SK-N-SH treated with all-trans-retinoic acid at 6 μM for 48 hours (cell line): ENCODE measurements around the gene SSR4.

Experiments used
- ATAC-seq: fragments of 200-7000 bp; cut with Tn5 transposase; 3 replicates; pipeline ENCODE4 v1.9.1; 2020; ENCODE audit warnings: mild to moderate bottlenecking, moderate library complexity
- ARNTL ChIP-seq: fragments of 450-650 bp; formaldehyde crosslinking; IDR thresholded peaks from 2 replicates; pipeline ENCODE4 v1.5.0; 2020; ENCODE audit warnings: low read depth, mild to moderate bottlenecking, moderate library complexity, borderline replicate concordance
- BACH2 ChIP-seq: fragments of 250-450 bp; sonication (Bioruptor Pico); IDR thresholded peaks from 2 replicates; pipeline ENCODE4 v1.9.0; 2021; ENCODE audit warnings: mild to moderate bottlenecking, borderline replicate concordance
- CSDC2 ChIP-seq: fragments of 250-450 bp; sonication (Bioruptor Pico); IDR thresholded peaks from 2 replicates; pipeline ENCODE4 v1.5.0; 2020; ENCODE audit warnings: mild to moderate bottlenecking, moderate library complexity
- ESRRG ChIP-seq: fragments of 250-450 bp; sonication (Bioruptor Pico); IDR thresholded peaks from 2 replicates; pipeline ENCODE4 v1.6.1; 2021; ENCODE audit warnings: mild to moderate bottlenecking
- GLIS3 ChIP-seq: fragments of 250-450 bp; sonication (Bioruptor Pico); IDR thresholded peaks from 2 replicates; pipeline ENCODE4 v1.5.0; 2020; ENCODE audit warnings: mild to moderate bottlenecking, moderate library complexity
- ISL1 ChIP-seq: fragments of 250-450 bp; sonication (Bioruptor Pico); IDR thresholded peaks from 2 replicates; pipeline ENCODE4 v2.1.2; 2022; ENCODE audit warnings: mild to moderate bottlenecking, moderate library complexity
- OSR1 ChIP-seq: fragments of 250-450 bp; sonication (Bioruptor Pico); IDR thresholded peaks from 2 replicates; pipeline ENCODE4 v1.8.0; 2022; ENCODE audit warnings: moderate library complexity, mild to moderate bottlenecking, inconsistent platforms
- PPARA ChIP-seq: fragments of 250-450 bp; sonication (Bioruptor Pico); IDR thresholded peaks from 2 replicates; pipeline ENCODE4 v1.5.0; 2020; ENCODE audit warnings: mild to moderate bottlenecking, borderline replicate concordance
- RARB ChIP-seq: fragments of 250-450 bp; sonication (Bioruptor Pico); IDR thresholded peaks from 2 replicates; pipeline ENCODE4 v1.8.0; 2021; ENCODE audit warnings: mild to moderate bottlenecking, moderate library complexity
- SNAI2 ChIP-seq: fragments of 250-450 bp; sonication (Bioruptor Pico); IDR thresholded peaks from 2 replicates; pipeline ENCODE4 v1.5.0; 2020; ENCODE audit warnings: mild to moderate bottlenecking, moderate library complexity
- ZC3H10 ChIP-seq: fragments of 250-450 bp; sonication (Bioruptor Pico); IDR thresholded peaks from 2 replicates; pipeline ENCODE4 v1.5.1; 2021; ENCODE audit warnings: mild to moderate bottlenecking, moderate library complexity
- ZFP3 ChIP-seq: fragments of 250-450 bp; sonication (Bioruptor Pico); IDR thresholded peaks from 2 replicates; pipeline ENCODE4 v1.5.0; 2020; ENCODE audit warnings: mild to moderate bottlenecking, moderate library complexity
- ZFP30 ChIP-seq: fragments of 450-650 bp; formaldehyde crosslinking; IDR thresholded peaks from 2 replicates; pipeline ENCODE4 v1.5.0; 2022; ENCODE audit warnings: mild to moderate bottlenecking, moderate library complexity
- ZNF565 ChIP-seq: fragments of 450-650 bp; formaldehyde crosslinking; conservative IDR thresholded peaks from 2 replicates; pipeline ENCODE4 v1.5.0; 2020; ENCODE audit warnings: low read depth, mild to moderate bottlenecking, moderate library complexity
- ZNF70 ChIP-seq: fragments of 450-650 bp; formaldehyde crosslinking; IDR thresholded peaks from 2 replicates; pipeline ENCODE4 v1.5.0; 2020; ENCODE audit warnings: mild to moderate bottlenecking, moderate library complexity
- TF ChIP-seq, protein P1 (sequence below): fragments of 250-450 bp; sonication (Bioruptor Pico); IDR thresholded peaks from 2 replicates; pipeline ENCODE4 v1.5.0; 2020; ENCODE audit warnings: mild to moderate bottlenecking, moderate library complexity
- TF ChIP-seq, protein P2 (sequence below): fragments of 250-450 bp; sonication (Bioruptor Pico); IDR thresholded peaks from 2 replicates; pipeline ENCODE4 v1.5.1; 2021; ENCODE audit warnings: mild to moderate bottlenecking, moderate library complexity
- TF ChIP-seq, protein P3 (sequence below): fragments of 250-450 bp; sonication (Bioruptor Pico); IDR thresholded peaks from 2 replicates; pipeline ENCODE4 v1.5.1; 2020; ENCODE audit warnings: low read depth, mild to moderate bottlenecking, moderate library complexity
- TF ChIP-seq, protein P4 (sequence below): fragments of 250-450 bp; sonication (Bioruptor Pico); IDR thresholded peaks from 2 replicates; pipeline ENCODE4 v1.8.0; 2021; ENCODE audit warnings: low read depth, mild to moderate bottlenecking, moderate library complexity, borderline replicate concordance
- TF ChIP-seq, protein P5 (sequence below): fragments of 250-450 bp; sonication (Bioruptor Pico); IDR thresholded peaks from 2 replicates; pipeline ENCODE4 v1.8.0; 2020; ENCODE audit warnings: mild to moderate bottlenecking, moderate library complexity, borderline replicate concordance

Gene SSR4

DNA sequence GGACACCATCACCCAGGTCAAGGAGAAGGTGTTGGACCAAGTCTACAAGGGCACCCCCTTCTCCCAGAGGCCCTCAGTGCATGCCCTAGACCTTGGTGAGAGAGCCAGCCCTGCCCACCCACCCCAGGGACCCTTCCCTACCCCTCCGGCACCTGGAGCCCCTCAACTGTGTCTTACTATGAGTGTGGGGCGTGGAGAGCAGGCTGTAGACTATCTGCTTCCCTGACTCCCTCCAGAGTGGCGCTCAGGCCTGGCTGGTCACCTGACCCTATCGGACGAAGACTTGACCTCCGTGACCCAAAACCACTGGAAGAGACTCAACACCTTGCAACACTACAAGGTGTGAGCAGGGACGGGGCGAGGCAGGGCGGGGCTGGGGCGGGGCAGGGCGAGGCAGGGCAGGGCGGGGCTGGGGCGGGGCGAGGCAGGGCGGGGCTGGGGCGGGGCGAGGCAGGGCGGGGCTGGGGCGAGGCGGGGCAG, 18.3 kb upstream of the SSR4 start (continued):
- TF ChIP-seq, protein P1, sequence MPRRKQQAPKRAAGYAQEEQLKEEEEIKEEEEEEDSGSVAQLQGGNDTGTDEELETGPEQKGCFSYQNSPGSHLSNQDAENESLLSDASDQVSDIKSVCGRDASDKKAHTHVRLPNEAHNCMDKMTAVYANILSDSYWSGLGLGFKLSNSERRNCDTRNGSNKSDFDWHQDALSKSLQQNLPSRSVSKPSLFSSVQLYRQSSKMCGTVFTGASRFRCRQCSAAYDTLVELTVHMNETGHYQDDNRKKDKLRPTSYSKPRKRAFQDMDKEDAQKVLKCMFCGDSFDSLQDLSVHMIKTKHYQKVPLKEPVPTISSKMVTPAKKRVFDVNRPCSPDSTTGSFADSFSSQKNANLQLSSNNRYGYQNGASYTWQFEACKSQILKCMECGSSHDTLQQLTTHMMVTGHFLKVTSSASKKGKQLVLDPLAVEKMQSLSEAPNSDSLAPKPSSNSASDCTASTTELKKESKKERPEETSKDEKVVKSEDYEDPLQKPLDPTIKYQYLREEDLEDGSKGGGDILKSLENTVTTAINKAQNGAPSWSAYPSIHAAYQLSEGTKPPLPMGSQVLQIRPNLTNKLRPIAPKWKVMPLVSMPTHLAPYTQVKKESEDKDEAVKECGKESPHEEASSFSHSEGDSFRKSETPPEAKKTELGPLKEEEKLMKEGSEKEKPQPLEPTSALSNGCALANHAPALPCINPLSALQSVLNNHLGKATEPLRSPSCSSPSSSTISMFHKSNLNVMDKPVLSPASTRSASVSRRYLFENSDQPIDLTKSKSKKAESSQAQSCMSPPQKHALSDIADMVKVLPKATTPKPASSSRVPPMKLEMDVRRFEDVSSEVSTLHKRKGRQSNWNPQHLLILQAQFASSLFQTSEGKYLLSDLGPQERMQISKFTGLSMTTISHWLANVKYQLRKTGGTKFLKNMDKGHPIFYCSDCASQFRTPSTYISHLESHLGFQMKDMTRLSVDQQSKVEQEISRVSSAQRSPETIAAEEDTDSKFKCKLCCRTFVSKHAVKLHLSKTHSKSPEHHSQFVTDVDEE (CRISPR knock-in tag), result no peak
- TF ChIP-seq ZFP30 (CRISPR knock-in tag) (no peak), OSR1 (CRISPR knock-in tag) (no peak), CSDC2 (CRISPR knock-in tag) (no peak), GLIS3 (CRISPR knock-in tag) (no peak), ZNF565 (CRISPR knock-in tag) (no peak)

DNA sequence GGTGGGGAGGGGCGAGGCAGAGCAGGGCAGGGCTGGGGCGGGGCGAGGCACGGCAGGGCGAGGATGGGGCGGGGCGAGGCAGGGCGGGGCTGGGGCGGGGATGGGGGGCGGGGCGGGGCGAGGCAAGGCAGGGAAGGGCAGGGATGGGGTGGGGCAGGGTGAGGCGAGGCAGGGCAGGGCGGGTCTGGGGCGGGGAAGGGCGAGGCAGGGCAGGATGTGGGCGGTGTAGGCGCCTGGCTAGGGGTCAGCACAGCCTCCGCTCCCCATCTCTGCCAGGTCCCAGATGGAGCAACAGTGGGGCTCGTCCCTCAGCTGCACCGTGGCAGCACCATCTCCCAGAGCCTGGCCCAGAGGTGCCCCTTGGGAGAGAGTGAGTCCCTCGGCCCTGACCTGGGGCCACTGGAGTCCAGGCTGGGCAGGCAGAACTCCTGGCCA, 17.8 kb upstream of the SSR4 start:
- ATAC-seq, result no peak
- TF ChIP-seq ARNTL (CRISPR knock-in tag) (no peak), ZC3H10 (no peak), SNAI2 (CRISPR knock-in tag) (no peak), GLIS3 (CRISPR knock-in tag) (no peak), RARB (no peak), ZFP30 (CRISPR knock-in tag) (no peak), ZFP3 (CRISPR knock-in tag) (no peak), ZNF70 (CRISPR knock-in tag) (no peak), ESRRG (CRISPR knock-in tag) (no peak), OSR1 (CRISPR knock-in tag) (no peak), CSDC2 (CRISPR knock-in tag) (no peak), BACH2 (CRISPR knock-in tag) (no peak), PPARA (CRISPR knock-in tag) (no peak), ISL1 (CRISPR knock-in tag) (no peak), ZNF565 (CRISPR knock-in tag) (no peak)
- TF ChIP-seq, protein P1 (CRISPR knock-in tag), result no peak
- TF ChIP-seq, protein P2, sequence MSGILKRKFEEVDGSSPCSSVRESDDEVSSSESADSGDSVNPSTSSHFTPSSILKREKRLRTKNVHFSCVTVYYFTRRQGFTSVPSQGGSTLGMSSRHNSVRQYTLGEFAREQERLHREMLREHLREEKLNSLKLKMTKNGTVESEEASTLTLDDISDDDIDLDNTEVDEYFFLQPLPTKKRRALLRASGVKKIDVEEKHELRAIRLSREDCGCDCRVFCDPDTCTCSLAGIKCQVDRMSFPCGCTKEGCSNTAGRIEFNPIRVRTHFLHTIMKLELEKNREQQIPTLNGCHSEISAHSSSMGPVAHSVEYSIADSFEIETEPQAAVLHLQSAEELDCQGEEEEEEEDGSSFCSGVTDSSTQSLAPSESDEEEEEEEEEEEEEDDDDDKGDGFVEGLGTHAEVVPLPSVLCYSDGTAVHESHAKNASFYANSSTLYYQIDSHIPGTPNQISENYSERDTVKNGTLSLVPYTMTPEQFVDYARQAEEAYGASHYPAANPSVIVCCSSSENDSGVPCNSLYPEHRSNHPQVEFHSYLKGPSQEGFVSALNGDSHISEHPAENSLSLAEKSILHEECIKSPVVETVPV (CRISPR knock-in tag), result no peak
- TF ChIP-seq, protein P3, sequence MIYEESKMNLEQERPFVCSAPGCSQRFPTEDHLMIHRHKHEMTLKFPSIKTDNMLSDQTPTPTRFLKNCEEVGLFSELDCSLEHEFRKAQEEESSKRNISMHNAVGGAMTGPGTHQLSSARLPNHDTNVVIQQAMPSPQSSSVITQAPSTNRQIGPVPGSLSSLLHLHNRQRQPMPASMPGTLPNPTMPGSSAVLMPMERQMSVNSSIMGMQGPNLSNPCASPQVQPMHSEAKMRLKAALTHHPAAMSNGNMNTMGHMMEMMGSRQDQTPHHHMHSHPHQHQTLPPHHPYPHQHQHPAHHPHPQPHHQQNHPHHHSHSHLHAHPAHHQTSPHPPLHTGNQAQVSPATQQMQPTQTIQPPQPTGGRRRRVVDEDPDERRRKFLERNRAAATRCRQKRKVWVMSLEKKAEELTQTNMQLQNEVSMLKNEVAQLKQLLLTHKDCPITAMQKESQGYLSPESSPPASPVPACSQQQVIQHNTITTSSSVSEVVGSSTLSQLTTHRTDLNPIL, result no peak
- TF ChIP-seq, protein P4, sequence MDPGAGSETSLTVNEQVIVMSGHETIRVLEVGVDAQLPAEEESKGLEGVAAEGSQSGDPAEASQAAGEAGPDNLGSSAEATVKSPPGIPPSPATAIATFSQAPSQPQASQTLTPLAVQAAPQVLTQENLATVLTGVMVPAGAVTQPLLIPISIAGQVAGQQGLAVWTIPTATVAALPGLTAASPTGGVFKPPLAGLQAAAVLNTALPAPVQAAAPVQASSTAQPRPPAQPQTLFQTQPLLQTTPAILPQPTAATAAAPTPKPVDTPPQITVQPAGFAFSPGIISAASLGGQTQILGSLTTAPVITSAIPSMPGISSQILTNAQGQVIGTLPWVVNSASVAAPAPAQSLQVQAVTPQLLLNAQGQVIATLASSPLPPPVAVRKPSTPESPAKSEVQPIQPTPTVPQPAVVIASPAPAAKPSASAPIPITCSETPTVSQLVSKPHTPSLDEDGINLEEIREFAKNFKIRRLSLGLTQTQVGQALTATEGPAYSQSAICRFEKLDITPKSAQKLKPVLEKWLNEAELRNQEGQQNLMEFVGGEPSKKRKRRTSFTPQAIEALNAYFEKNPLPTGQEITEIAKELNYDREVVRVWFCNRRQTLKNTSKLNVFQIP, result no peak
- TF ChIP-seq, protein P5, sequence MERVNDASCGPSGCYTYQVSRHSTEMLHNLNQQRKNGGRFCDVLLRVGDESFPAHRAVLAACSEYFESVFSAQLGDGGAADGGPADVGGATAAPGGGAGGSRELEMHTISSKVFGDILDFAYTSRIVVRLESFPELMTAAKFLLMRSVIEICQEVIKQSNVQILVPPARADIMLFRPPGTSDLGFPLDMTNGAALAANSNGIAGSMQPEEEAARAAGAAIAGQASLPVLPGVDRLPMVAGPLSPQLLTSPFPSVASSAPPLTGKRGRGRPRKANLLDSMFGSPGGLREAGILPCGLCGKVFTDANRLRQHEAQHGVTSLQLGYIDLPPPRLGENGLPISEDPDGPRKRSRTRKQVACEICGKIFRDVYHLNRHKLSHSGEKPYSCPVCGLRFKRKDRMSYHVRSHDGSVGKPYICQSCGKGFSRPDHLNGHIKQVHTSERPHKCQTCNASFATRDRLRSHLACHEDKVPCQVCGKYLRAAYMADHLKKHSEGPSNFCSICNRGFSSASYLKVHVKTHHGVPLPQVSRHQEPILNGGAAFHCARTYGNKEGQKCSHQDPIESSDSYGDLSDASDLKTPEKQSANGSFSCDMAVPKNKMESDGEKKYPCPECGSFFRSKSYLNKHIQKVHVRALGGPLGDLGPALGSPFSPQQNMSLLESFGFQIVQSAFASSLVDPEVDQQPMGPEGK (CRISPR knock-in tag), result no peak
